ENCODE measurements around the gene CACNA1H. TPM values are rescaled to one million over a fixed set of nuclear protein-coding genes. Genes with fewer than 3 reads are reported as not detected.

The CACNA1H gene
- total and polyA plus RNA-seq, 9 of the 15 experiments (the other 6 are each of a cell fraction or from before 2014, with no cell fraction given): 0.10 to 0.18 TPM; not detected in 7

DNA sequence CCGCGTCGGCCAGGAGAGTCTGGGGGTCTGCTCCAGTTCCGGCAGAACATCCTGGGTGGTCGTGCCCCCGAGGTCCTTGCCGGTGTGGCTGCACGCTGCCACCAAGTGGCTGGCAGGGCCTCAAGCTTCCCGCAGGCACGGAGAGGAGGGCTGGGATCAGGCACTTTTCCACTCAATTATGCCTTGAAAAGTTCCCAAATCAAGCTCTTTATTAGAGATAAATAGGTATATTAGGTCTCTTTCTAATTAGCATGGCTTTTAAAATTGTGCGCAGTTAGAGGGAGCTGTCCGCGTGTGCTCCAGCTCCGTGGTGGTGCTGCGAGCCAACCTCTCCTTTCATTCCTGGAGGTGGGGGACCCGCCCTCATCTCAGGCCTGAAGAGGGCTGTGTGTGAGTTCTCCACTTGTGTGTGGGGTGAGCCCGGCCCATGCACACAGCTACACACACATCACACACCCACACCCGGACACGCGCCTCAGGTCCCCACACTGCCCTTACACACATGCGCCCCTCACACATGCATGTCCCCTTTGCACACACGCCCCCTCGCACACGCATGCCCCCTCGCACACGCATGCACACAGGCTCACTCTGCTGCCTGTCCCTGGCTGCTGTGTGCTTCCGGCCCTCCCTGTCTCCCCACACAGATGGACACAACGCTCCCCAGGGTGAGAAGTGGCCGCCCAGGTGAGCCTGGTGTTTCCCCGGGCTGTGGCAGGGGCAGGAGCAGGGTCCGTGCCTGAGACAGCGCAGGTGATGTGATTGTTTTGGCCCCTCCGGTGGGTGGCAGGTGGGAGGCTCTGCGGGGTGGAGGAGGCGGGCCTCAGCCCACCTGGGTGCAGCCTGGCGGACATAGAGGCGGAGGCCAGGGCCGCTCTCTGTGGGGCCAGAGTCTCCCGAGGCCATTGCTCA, 28.8 kb downstream of the CACNA1H start:
- peaks cover 20 to 67% of the 10 kb centered on the region in 2 experiments; a peak in 3 of 5 replicates for H3K27me3 ChIP-seq (ENCODE audit: control insufficient read depth in 2 of 2, insufficient read depth in 2 of 2, low read length in 2 of 2)
- H3K27ac ChIP-seq (ENCODE audit: extremely low read depth, low read depth, low read length): no peak overlapping the region
- ChIA-PET POLR2A (interaction anchor here (0.6 to 1.6 kb wide), 5 partner anchors 9 to 294 kb away, joined by 3 to 6 read pairs (median 3); no protein-coding TSS in a partner anchor), CTCF (ENCODE audit: low intra/inter-chr PET ratio) (no interaction called here)
- intact Hi-C loops (cut with micrococcal nuclease) (no loop called here), in situ Hi-C loops (cut with MboI) (no loop called here)
- H3K9ac ChIP-seq (ENCODE audit: insufficient read depth in 1 of 2, low read depth in 2 of 2, low read length in 2 of 2): no peak overlapping the region
- no peak for DNase-seq (ENCODE audit: extremely low read depth in 1 of 4, low spot score in 3 of 4)
- ATAC-seq: no peak
- FAIRE-seq: no peak
- H3K4me2 ChIP-seq (ENCODE audit: insufficient read depth, low read length): no peak overlapping the region
- WGBS (ENCODE audit: insufficient coverage, low coverage, missing lambda C conversion rate): 10% methylated on average over 38 of the region's 39 CpGs
- no peak overlapping the region for H3K4me3 ChIP-seq
- H3K9me1 ChIP-seq (ENCODE audit: control insufficient read depth, insufficient read depth, low read length): no peaks in the 10 kb centered on the region
- no peak overlapping the region for H2AFZ ChIP-seq (ENCODE audit: low read depth, low read length)
- H3K9me3 ChIP-seq (replicated peaks; ENCODE audit: control insufficient read depth, insufficient read depth, low read depth, low read length): no peaks in the 10 kb centered on the region
- no peaks in the 10 kb centered on the region for H3K79me2 ChIP-seq (ENCODE audit: control insufficient read depth, insufficient read depth, low read length)
- no peaks in the 10 kb centered on the region for H3K36me3 ChIP-seq (ENCODE audit: control insufficient read depth, insufficient read depth, low read length)
- H3K4me1 ChIP-seq (replicated peaks in 1 of 2; ENCODE audit: control insufficient read depth in 2 of 2, insufficient read depth in 2 of 2, low read length in 2 of 2): peaks cover 0 to 70% of the 10 kb centered on the region in 2 experiments; a peak in 2 of 5 replicates
- no TSS peak for BruUV-seq (replicated peaks)
- no peak for TF ChIP-seq ZNF584 (CRISPR knock-in tag; IDR thresholded peaks at IDR 0.05; ENCODE audit: low read depth)
- TF ChIP-seq, protein P1, sequence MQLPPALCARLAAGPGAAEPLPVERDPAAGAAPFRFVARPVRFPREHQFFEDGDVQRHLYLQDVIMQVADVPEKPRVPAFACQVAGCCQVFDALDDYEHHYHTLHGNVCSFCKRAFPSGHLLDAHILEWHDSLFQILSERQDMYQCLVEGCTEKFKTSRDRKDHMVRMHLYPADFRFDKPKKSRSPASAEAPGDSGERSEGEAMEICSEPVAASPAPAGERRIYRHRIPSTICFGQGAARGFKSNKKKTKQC (CRISPR knock-in tag; IDR thresholded peaks at IDR 0.05): no peak
- TF ChIP-seq XRCC5 (IDR thresholded peaks at IDR 0.05; ENCODE audit: low read depth, low read length): no peak
- TF ChIP-seq, protein P2, sequence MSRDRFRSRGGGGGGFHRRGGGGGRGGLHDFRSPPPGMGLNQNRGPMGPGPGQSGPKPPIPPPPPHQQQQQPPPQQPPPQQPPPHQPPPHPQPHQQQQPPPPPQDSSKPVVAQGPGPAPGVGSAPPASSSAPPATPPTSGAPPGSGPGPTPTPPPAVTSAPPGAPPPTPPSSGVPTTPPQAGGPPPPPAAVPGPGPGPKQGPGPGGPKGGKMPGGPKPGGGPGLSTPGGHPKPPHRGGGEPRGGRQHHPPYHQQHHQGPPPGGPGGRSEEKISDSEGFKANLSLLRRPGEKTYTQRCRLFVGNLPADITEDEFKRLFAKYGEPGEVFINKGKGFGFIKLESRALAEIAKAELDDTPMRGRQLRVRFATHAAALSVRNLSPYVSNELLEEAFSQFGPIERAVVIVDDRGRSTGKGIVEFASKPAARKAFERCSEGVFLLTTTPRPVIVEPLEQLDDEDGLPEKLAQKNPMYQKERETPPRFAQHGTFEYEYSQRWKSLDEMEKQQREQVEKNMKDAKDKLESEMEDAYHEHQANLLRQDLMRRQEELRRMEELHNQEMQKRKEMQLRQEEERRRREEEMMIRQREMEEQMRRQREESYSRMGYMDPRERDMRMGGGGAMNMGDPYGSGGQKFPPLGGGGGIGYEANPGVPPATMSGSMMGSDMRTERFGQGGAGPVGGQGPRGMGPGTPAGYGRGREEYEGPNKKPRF (IDR thresholded peaks at IDR 0.05; ENCODE audit: low read depth, low read length): no peak
- no peak for TF ChIP-seq MTA3 (IDR thresholded peaks at IDR 0.05; ENCODE audit: borderline replicate concordance)
- TF ChIP-seq PREB (CRISPR knock-in tag; IDR thresholded peaks at IDR 0.05): no peak
- TF ChIP-seq CREB1 (IDR thresholded peaks at IDR 0.05): no peak
- no peak for TF ChIP-seq CREB1 (CRISPR knock-in tag; IDR thresholded peaks at IDR 0.05)
- TF ChIP-seq ZNF24 (IDR thresholded peaks at IDR 0.05): no peak
- no peak for TF ChIP-seq RUNX1 (IDR thresholded peaks at IDR 0.05; ENCODE audit: low read depth)
- no peak for TF ChIP-seq NFRKB (IDR thresholded peaks at IDR 0.05; ENCODE audit: low read depth)
- TF ChIP-seq TCF3 (CRISPR knock-in tag; IDR thresholded peaks at IDR 0.05): no peak
- peaks cover 9% of the 10 kb centered on the region; the same call in 1 of the 2 replicates for H4K20me1 ChIP-seq (replicated peaks; ENCODE audit: control insufficient read depth, insufficient read depth, low read length)

Data from K562 (cell line).